ENCODE results near the gene ADA.
A peak's percentile ranks its signal among the peaks of the same experiment; 100 is the strongest.

ADA gene

GRCh38 chr20:44633187-44633810 is 18.2 kb downstream of the ADA start:
- no peak overlapping the region for H3K27ac Mint-ChIP-seq
- H3K27me3 Mint-ChIP-seq = no peaks in the 10 kb centered on the region
- no peak for DNase-seq
- H3K9me3 Mint-ChIP-seq = peaks cover 4% of the 10 kb centered on the region
- no peaks in the 10 kb centered on the region for H3K4me1 Mint-ChIP-seq
- H3K36me3 Mint-ChIP-seq = peaks cover 72% of the 10 kb centered on the region
- CTCF ChIA-PET = no interaction called here
- H3K4me3 Mint-ChIP-seq = no peak overlapping the region

DNA sequence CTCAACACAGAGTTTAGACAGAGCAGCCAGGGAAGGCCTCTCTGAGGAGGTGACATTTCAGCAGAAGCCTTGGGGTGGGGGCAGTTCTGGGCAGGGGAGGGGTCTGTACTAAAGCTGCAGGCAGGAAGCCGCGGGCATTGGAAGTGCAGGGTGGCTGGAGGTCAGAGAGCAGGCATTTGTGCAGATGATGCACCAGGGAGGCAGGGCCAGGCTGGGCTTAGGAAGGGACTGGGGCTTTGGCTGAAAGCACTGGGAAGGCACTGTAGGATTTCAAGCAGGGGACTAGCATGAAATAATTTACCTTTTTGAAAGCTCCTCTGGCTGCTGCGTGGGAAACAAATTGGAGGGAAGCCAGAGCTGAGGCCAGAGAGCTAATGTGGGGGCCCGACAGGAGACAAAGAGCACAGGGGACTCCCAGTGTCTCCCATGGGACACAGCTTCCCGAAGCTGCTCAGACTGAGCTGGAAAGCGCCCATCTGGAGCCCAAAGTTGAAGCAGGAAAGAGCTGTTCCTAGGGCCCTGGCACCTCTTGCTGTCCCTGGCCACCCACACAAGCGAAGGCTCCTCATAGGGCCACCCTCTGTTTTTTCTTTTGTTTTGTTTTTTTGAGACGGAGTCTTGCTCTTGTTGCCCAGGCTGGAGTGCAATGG is 19.3 kb downstream of the ADA start:
- Mint-ChIP-seq H3K36me3 (peaks cover 69% of the 10 kb centered on the region), H3K27me3 (no peaks in the 10 kb centered on the region), H3K4me1 (no peaks in the 10 kb centered on the region), H3K4me3 (no peak overlapping the region), H3K9me3 (peaks cover 4% of the 10 kb centered on the region), H3K27ac (no peak overlapping the region)
- CTCF ChIA-PET = interaction anchor here (0.6 kb wide), 1 partner anchor 22 kb away, joined by 3 read pairs; no protein-coding TSS in a partner anchor
- DNase-seq = no peak

DNA sequence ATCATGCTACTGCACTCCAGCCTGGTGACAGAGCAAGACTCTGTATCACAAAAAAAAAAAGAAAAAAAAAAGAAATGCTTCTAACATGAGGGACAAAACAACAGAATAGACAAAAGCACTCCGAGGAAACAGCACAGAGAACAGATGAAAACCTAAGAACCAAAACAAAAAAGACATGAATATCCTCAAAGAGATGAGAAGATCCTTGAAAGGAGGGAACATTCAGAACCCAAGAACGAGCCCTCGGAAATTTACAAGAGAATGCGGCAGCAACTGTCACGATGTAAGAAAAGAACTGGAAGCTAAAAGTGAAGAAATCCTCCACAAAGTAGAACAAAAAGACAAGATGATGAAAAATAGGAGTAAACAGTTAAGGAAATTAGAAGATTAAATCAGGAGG is 21.2 kb downstream of the ADA start:
- peaks cover 3% of the 10 kb centered on the region for H3K4me1 Mint-ChIP-seq
- H3K27ac Mint-ChIP-seq = peak overlapping the region; percentile 53
- no peaks in the 10 kb centered on the region for H3K27me3 Mint-ChIP-seq
- peaks cover 61% of the 10 kb centered on the region for H3K36me3 Mint-ChIP-seq
- CTCF ChIA-PET = no interaction called here
- no peaks in the 10 kb centered on the region for H3K9me3 Mint-ChIP-seq
- DNase-seq = no peak
- H3K4me3 Mint-ChIP-seq = no peak overlapping the region

DNA sequence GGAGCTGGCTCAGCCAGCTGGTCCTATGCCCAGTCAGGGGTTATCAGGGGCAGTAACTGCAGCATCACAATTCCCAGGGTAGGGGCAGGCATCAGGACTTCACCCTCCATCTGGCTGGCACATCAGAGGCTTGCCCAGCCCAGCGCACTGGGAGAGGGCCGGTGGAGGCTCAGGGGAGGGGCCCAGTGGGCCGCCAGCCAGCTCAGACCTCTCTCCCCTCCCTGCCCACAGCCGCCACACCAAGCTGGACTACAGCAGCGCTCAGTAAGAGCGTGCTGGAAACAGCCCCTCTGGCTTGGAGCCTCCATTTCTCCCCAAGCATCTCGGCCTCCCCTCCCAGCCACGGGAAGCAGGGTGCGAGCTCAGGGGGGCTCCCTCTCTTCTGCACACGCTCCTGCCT is 22.0 kb downstream of the ADA start:
- Mint-ChIP-seq H3K27me3 (no peaks in the 10 kb centered on the region), H3K9me3 (no peaks in the 10 kb centered on the region), H3K27ac (no peak overlapping the region), H3K4me1 (peaks cover 3% of the 10 kb centered on the region), H3K4me3 (no peak overlapping the region), H3K36me3 (peaks cover 62% of the 10 kb centered on the region)
- DNase-seq = no peak
- CTCF ChIA-PET = no interaction called here

GRCh38 chr20:44629017-44629385 is 22.5 kb downstream of the ADA start:
- peaks cover 3% of the 10 kb centered on the region for H3K4me1 Mint-ChIP-seq
- CTCF ChIA-PET = no interaction called here
- no peaks in the 10 kb centered on the region for H3K9me3 Mint-ChIP-seq
- H3K27ac Mint-ChIP-seq = no peak overlapping the region
- no peak overlapping the region for H3K4me3 Mint-ChIP-seq
- H3K36me3 Mint-ChIP-seq = peaks cover 63% of the 10 kb centered on the region
- no peaks in the 10 kb centered on the region for H3K27me3 Mint-ChIP-seq
- DNase-seq = no peak

GRCh38 chr20:44627364-44628010 is 24.0 kb downstream of the ADA start:
- Mint-ChIP-seq H3K36me3 (peaks cover 67% of the 10 kb centered on the region), H3K27ac (no peak overlapping the region), H3K27me3 (no peaks in the 10 kb centered on the region), H3K4me3 (no peak overlapping the region), H3K4me1 (peaks cover 3% of the 10 kb centered on the region), H3K9me3 (peaks cover 6% of the 10 kb centered on the region)
- CTCF ChIA-PET = interaction anchor here (0.6 kb wide), 1 partner anchor 375 kb away, joined by 3 read pairs; no protein-coding TSS in a partner anchor
- DNase-seq = no peak

- Mint-ChIP-seq H3K36me3 (peaks cover 69% of the 10 kb centered on the region), H3K9me3 (peaks cover 6% of the 10 kb centered on the region), H3K4me3 (no peak overlapping the region), H3K27ac (no peak overlapping the region), H3K27me3 (no peaks in the 10 kb centered on the region), H3K4me1 (peaks cover 3% of the 10 kb centered on the region)
- DNase-seq = no peak
- CTCF ChIA-PET = interaction anchor here (1.5 kb wide), 1 partner anchor 16 kb away, joined by 4 read pairs; no protein-coding TSS in a partner anchor
Measured at GRCh38 chr20:44626278-44626677, 25.2 kb downstream of the ADA start.

DNA sequence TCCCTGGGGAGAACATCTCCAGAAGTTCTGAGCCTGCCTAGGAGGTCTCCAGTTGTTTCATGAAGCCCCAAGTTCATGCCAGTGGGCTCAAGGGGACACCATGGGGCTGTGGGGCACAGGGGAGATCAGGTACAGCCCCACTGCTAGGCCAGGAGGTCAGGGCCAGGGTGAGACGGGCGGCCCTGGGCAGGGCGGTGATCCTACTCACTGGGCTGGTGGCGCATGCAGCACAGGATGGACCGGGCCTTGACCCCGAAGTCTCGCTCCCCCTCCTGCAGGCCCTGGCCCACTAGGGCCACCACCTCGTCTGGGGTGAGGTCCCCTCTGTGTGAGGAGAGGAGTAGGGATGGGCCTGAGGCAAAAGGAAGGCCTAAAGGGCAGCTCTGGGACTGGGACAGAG is 26.1 kb downstream of the ADA start:
- H3K27me3 Mint-ChIP-seq = no peaks in the 10 kb centered on the region
- CTCF ChIA-PET = interaction anchor here (1.5 kb wide), 1 partner anchor 15 kb away, joined by 4 read pairs; no protein-coding TSS in a partner anchor

DNA sequence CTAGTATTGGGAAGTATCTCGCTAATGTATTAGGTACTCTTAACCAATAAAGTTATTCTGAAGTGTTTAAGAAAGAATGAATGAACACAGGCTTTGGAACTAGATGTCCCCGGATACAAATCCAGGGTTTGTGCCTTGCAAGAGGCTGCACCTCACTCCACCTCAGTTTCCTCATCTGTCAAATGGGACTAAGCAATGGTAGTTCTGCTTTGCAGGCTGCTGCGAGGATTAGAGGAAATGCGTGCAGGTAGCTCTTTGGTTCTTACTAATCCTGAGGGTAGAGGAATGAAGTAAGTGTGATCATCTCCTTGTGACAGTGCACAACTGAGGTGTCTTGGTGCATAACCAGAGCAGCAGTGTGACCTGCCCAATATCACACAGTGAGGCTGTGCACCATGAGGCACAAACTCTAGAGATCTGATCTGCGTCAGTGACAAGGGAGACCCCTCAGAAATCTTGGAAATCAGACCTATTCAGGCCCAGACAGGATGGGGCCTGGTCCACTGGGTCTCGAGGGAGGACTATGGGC is 26.7 kb downstream of the ADA start:
- Mint-ChIP-seq H3K27me3 (no peaks in the 10 kb centered on the region), H3K36me3 (peaks cover 74% of the 10 kb centered on the region), H3K4me3 (no peak overlapping the region), H3K27ac (no peak overlapping the region), H3K4me1 (peaks cover 7% of the 10 kb centered on the region), H3K9me3 (peaks cover 6% of the 10 kb centered on the region)
- CTCF ChIA-PET = no interaction called here
- no peak for DNase-seq

More for the DNA sequence above, 26.1 kb downstream of the ADA start:
- peaks cover 73% of the 10 kb centered on the region for H3K36me3 Mint-ChIP-seq
- no peak overlapping the region for H3K4me3 Mint-ChIP-seq
- no peak for DNase-seq
- H3K27ac Mint-ChIP-seq = peak overlapping the region; percentile 24
- peaks cover 6% of the 10 kb centered on the region for H3K9me3 Mint-ChIP-seq
- peaks cover 5% of the 10 kb centered on the region for H3K4me1 Mint-ChIP-seq

GRCh38 chr20:44624152-44624551 is 27.3 kb downstream of the ADA start:
- Mint-ChIP-seq H3K27me3 (no peaks in the 10 kb centered on the region), H3K4me3 (no peak overlapping the region), H3K27ac (no peak overlapping the region), H3K4me1 (peaks cover 13% of the 10 kb centered on the region), H3K9me3 (peaks cover 6% of the 10 kb centered on the region), H3K36me3 (peaks cover 80% of the 10 kb centered on the region)
- no peak for DNase-seq
- CTCF ChIA-PET = no interaction called here

DNA sequence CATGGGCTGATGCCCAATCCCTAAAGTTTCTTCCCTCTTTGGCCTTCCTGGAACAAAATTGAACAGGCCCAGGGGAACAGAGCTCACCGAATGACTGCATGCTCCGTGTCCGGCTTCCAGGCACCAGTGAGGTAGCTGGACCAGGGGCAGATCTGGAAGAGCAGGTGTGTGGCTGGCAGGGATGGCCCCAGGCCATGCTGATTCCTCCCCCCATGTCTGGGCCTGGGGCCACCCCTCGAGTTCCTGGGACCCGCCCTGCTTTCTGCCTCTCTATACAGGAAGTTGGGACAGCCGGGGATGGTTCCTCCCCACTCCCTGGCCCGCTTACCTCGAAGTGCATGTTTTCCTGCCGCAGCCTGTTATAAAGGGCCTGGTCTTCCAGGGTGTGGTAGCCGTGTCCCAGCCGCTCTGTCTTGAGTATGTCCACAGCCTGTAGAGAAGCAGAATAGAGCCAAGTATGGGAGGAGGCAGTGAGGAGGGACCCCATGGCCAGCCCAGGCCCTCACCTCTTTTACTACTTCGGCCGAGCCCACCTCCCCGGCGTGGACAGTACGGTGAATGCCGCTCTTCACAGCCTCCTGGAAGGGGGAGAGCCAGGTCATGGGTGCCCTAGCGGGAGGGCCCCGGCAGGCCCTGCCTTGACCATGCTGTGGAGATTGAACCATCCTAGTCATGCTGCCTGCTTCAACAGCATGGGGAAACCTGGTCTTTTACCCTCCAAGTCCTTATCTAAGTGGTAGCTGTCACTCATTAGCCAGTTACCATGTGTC is 28.8 kb downstream of the ADA start:
- peaks cover 27% of the 10 kb centered on the region for H3K4me1 Mint-ChIP-seq
- no peaks in the 10 kb centered on the region for H3K27me3 Mint-ChIP-seq

DNA sequence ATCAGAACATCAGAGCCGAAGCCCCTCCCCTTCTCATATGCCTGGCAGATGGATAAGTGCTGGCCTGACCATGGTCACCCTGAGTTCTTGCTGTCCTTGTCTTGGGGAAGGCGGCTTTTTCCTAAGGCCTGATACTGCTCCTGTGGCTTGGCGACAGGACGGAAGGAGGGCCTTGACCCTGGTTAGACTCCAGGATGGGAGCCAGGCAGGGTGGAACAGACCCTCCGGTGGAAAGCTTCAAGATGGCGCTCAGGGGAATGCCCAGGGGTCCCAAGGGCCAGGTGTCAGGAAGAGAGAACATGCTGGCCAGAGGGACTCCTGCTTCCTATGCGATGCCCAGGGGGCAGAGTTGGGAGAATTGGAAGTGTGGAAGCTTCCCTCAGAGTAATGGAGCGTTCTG is 29.6 kb downstream of the ADA start:
- H3K9me3 Mint-ChIP-seq = peaks cover 6% of the 10 kb centered on the region
- H3K4me1 Mint-ChIP-seq = peaks cover 33% of the 10 kb centered on the region
- H3K27ac Mint-ChIP-seq = no peak overlapping the region
- no peak overlapping the region for H3K4me3 Mint-ChIP-seq
- peaks cover 80% of the 10 kb centered on the region for H3K36me3 Mint-ChIP-seq
- CTCF ChIA-PET = no interaction called here
- DNase-seq = no peak
- no peaks in the 10 kb centered on the region for H3K27me3 Mint-ChIP-seq

More for the DNA sequence above, 28.8 kb downstream of the ADA start:
- Mint-ChIP-seq H3K4me3 (no peak overlapping the region), H3K36me3 (peaks cover 85% of the 10 kb centered on the region), H3K9me3 (peaks cover 6% of the 10 kb centered on the region), H3K27ac (no peak overlapping the region)
- CTCF ChIA-PET = no interaction called here
- DNase-seq = no peak

DNA sequence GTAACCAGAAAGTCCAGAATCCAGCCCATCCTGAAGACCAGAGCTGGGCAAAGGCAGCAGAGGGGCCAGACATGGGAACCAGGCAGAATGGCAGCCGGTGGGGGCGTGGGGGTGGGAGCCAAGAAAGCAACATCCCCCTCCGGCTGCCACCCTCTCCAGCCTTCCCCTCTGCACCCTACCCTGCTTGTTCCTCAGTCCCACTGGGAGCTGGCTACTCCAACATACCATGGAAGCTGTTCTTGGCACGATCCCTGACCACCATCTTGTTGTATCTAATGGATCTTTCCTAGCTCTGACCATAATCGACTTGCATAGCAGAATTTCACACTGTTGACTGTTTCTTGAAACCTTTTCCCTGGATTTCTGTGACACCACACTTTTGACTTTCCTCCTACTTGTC is 30.2 kb downstream of the ADA start:
- no peaks in the 10 kb centered on the region for H3K27me3 Mint-ChIP-seq

GRCh38 chr20:44620030-44620429 is 31.5 kb downstream of the ADA start:
- CTCF ChIA-PET = interaction anchor here (2.2 kb wide), 1 partner anchor 10 kb away, joined by 5 read pairs; no protein-coding TSS in a partner anchor
- DNase-seq = no peak
- H3K4me3 Mint-ChIP-seq = no peak overlapping the region
- no peaks in the 10 kb centered on the region for H3K27me3 Mint-ChIP-seq
- peaks cover 6% of the 10 kb centered on the region for H3K9me3 Mint-ChIP-seq
- peaks cover 80% of the 10 kb centered on the region for H3K36me3 Mint-ChIP-seq
- no peak overlapping the region for H3K27ac Mint-ChIP-seq
- H3K4me1 Mint-ChIP-seq = peaks cover 46% of the 10 kb centered on the region

More for the DNA sequence above, 30.2 kb downstream of the ADA start:
- H3K4me1 Mint-ChIP-seq = peaks cover 33% of the 10 kb centered on the region
- no peak for DNase-seq
- H3K27ac Mint-ChIP-seq = no peak overlapping the region
- H3K36me3 Mint-ChIP-seq = peaks cover 75% of the 10 kb centered on the region
- CTCF ChIA-PET = interaction anchor here (2.2 kb wide), 1 partner anchor 11 kb away, joined by 5 read pairs; no protein-coding TSS in a partner anchor
- H3K4me3 Mint-ChIP-seq = no peak overlapping the region
- peaks cover 6% of the 10 kb centered on the region for H3K9me3 Mint-ChIP-seq

All from activated naive CD4-positive, alpha-beta T cell treated with anti-CD3 and anti-CD28 coated beads, Interleukin-2, amount 10 ng/mL, durations not matched to agents 7 days and 5 days (primary cell).